Stimulated activated naive CD8-positive, alpha-beta T cell treated with anti-CD3 and anti-CD28 coated beads, Interleukin-15, Interleukin-2, amounts not matched to agents 100 U/mL and 50 U/mL, for 24 hours (primary cell): ENCODE results near the gene CDC45.

Experiments used
- ATAC-seq: fragments of 150-1000 bp; cut with Tn5 transposase; one replicate; pipeline ENCODE4 v1.10.0; 2021
- DNase-seq: peaks from one replicate; pipeline ENCODE4 v3.0.0; 2021

CDC45 gene

DNA sequence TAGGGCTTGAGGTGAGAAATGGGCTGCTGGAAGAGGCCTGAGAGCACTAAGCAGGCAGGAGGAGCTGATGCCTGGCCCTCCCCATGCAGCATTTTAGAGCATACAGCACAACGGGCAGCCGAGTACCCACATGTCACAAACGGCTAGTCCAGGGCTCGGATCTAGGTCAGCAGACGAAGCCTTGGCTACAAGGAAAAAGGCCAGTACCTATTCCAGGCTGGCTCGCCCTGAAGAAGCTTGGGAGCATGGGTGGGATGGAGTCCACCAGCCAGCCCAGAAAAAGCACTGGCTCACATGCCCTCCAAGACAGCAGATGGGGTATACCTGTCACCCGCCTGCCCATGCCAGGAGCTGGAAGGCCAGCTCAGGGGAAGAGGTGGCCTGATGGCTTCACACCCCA is 10.3 kb upstream of the CDC45 start:
- ATAC-seq (no peak), DNase-seq (no peak)

DNA sequence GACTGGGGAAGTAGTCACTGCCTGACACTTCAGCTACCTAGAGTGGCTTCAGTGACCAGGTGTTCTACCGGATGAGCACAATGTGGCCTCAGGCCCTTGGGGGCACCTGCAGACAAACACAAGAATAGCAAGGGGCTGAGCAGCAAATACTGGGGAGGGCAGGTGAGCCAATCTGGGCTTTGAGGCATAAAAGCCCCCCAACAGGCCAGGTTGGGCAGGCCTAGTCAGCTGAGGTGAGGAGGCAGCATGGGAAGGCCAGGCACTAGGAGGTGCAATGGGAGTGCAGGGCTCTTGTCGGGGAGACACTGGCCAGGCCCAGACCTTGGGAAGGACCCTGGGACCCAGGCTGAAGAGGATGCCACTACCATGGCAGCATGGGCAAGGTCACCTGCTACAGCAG is 9.7 kb upstream of the CDC45 start:
- ATAC-seq (no peak), DNase-seq (no peak)

DNA sequence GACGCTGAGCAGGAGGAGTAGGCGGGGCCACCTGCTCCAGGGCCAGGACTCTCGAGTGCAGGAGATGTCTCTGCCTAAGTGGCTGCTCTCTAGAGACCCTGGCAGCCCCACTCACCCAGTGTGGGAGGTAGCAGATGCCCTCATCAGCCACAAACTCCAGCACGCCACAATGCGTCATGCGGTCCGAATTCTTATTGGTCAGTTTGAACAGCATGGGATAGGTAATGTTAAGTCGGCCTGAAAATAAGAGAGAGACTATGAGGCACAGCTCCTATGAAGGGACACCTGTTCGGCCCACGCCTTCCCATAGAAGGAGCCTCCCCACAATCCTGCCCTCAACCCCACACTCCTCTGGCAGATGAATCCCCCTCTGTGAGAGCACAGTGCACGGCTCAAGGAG is 8.1 kb upstream of the CDC45 start:
- ATAC-seq (no peak), DNase-seq (no peak)

DNA sequence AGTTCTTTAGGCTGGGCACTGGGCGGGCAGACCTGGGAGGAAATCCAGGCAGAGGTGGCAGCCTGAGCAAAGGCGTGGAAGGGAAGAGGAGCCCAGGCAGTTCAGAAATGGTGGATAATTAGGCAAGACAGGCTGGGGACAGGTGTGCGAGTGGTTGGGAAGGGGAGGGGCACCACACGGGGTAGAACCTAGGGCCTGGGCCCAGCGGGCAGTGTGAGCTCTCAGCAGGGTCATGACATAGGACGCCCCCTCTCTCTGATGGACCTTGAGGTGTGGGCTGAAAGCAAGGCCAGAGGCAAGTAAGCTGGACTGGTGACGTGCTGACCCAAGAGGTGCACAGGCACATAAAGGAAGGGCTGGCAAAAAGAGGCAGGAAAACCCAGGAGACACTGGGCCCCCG is 7.5 kb upstream of the CDC45 start:
- ATAC-seq, result no peak

DNA sequence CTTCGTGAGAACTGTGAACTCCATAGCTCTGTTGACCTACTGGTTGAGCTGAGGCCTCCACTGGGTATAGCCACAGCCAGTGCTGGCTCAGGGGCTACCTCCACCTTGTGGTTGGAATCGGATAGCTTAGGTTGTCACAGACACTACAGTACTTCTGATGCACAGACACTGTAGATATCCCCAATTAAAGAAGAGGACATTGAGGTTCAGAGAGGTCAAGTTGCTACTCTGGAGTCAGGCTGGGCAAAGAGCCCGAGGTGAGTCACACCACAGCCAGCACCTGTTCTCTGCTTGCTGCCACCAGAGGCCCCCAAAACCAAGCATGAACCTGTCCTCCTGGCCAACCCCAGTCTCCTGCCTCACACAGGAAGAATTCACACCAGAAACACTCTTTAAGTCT is 6.1 kb upstream of the CDC45 start:
- peak; percentile 25 for ATAC-seq
- DNase-seq, result no peak

More for the DNA sequence above, 7.5 kb upstream of the CDC45 start:
- no peak for DNase-seq

DNA sequence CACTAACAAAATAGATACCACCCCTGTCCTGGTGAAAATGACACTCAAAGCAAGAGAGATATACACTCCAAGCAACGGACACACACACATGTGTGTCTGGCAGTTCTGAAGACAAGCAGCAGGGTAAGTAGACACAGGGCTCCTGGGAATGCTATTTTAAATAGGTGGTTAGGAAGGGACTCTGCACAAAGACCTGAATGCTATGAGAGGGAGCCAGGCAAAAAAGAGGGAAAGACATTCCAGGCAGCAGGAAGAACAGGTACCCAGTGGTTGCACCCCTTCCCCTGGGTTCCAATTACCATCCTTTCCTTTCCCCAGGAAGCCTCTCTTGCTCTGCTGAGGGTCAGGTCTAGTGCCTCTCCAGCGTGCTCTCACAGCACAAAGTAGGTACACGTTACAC is 3.7 kb upstream of the CDC45 start:
- DNase-seq (no peak), ATAC-seq (no peak)

DNA sequence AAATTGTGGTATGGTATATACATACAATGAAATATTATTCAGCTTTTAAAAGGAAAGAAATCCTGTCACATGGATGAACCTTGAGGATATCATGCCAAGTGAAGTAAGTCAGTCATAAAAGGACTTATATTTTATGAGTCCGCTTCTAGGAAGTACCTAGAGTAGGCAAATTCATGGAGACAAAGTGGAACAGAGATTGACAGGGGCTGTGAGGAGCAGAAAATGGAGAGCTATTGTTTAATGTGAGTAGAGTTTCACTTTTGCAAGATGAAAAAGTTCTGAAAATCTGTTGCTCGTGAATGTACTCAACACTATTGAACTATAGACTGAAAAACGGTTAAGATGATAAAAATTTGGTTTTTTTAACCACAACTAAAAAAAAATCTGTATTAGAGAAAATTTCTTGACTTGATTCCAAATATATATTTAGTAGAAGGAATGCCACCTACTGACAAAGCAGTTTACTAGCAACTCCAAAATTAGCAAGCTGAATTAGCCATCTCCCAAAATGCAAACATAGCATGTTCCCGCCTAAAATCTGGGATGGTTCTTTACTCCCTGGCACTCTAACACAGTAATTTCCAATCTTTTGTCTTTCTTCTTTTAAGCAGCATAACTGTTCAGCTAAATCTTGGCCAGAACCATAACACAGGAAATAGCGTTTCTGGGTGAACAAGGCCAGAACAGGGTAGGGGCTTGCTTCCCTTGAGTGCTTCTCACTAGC is 2.2 kb upstream of the CDC45 start:
- DNase-seq (no peak), ATAC-seq (no peak)

DNA sequence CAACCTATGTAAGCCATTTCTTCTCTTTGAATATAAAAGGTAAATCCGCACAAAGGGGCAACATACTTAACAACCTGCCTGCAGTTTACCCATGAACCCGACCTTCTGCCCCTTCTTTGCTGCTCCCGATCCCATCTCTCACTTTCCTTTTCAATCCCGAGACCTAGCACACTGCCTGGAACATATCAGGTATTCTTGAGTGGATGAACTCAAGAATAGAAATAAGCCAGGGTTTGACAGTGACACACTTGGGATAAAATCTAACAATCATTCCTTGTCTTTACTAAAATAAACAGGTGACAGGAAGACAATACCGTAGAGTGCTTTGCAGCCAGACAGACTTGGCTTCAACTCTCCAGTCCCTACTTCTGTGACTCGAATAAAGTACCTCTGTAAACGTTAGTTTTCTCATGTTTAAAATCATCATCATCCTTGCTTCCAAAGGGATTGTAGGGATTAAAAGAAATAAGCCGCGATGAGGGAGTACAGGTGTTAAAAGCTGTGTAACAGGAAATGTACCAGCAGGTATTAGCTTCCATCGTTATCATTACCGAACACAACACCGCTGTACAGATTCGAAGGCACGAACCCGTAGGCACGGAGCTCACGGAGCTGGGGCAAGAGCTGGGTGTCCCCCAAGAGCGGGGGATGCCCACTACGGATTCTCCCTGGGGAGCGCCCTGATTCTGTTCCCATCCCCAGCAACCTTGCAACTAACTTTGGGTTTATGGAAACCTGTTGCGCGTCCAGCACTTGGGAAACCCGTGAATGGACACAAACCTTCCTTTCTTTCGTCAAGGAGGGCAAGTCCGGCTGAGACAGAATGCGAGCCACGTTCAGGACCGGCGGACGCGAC is 1.4 kb upstream of the CDC45 start:
- no peak for DNase-seq
- no peak for ATAC-seq

DNA sequence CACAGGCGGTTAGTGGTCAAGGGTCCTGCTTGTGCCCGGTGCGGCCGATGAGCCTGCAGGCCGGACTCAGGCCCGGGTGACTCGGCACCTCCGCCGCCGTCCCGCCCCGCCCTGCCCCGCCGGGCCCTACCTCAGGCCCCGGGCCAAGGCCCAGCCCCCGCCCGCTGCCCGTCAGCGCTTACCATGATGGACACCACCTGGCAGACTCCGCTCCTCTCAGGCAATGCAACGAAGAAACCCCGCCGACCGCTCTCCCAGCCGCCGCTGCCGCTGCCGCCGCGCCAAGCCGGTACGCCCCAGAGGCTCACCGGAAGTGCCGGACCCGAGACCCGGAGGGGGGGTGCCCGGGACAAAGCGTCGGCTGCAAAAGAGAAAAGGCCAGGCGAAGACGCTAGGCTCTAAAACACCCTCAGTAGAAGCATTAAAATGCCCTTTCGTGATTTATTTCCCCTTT is 792 bp upstream of the CDC45 start, which contains the start of gene UFD1:
Gene UFD1, minus strand, starts transcription at position 293 of the 454 bp plus-strand sequence. Its CDS starts 108 bp downstream, at position 185.
- ATAC-seq (peak; percentile 66), DNase-seq (peak; percentile 84)

DNA sequence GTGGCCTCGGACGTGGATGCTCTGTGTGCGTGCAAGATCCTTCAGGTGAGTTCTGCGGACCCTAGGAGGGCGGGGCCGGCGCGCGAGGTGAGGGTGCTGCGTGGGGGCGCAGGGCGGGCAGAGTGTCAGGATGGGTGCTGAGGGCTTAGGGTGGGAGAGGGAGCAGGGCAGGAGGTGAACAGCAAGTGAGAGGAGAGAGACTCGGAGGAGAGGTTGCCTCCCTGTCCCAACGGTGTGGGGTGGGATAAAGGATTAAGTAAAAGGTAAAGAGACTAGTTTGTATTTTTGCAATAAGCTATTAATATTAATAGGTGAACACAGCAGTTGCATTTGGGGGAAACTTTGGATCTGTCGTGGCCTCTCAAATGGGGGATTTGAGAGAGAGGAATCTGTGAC is 451 bp downstream of the CDC45 start:
- no peak for ATAC-seq
- peak; percentile 35 for DNase-seq

DNA sequence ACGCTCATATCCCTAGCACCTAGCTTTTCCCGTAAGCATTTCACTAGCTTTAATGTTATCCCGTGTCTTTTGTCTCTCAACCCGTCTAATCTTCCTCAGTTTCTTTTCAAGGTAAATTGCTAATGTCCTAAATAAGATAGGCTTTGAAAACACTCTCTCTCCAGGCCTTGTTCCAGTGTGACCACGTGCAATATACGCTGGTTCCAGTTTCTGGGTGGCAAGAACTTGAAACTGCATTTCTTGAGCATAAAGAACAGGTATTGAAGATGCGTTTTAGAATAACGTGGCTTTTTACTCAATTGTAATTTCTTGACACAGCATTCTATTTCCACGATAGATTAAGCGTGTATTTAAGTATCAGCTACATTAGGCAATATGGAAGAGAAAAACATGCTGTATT is 1.1 kb downstream of the CDC45 start:
- DNase-seq (no peak), ATAC-seq (no peak)

DNA sequence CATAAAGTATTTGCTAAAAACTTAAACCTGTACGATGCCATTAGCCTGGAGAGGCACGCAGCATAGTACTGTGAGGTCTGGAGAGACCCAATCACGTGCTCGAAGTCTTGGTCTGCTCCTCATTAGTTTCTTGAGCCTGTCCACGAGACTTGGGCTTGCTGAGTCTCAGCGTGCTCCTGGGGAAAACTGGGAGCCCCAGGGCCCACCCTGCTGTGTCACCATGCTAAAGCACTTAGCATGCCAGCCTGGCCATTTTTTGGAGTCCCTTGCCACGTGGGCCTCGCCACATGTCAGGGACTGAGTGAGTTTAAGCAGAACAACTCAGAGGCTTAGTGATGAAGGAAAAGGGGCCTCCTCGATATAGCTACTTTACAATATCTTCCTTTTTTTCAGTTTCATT is 2.6 kb downstream of the CDC45 start:
- no peak for DNase-seq
- no peak for ATAC-seq

DNA sequence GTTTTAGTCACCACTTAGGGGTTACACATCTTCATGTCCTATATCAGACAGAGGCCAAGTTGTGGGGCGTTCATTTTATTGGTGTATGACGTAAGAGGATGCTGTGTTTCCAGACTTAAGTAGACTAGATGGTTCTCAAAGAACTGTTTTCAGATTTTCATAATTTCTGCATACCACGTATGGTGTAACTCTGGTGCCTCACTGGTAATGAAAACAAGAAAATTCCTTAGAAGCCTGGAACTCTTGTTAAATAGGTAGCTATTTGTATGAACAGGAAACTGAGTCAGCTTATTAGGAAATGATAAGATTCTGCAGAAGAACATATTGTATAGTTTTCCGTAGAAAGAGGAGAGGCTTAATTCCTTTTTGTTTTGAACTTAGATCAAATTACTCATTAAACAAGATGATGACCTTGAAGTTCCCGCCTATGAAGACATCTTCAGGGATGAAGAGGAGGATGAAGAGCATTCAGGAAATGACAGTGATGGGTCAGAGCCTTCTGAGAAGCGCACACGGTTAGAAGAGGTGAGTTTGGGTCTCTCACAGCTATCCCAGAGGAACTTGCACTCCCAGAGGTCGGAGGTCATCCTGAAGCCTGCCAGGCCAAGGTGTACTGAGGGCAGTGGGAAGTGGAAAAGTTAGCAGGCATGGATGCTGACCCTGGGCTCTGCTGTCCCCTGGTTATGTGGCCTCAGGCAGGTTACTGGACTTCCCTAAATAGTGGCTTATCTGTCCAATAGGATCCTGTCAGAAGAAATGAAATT is 3.9 kb downstream of the CDC45 start:
- DNase-seq (no peak), ATAC-seq (no peak)

DNA sequence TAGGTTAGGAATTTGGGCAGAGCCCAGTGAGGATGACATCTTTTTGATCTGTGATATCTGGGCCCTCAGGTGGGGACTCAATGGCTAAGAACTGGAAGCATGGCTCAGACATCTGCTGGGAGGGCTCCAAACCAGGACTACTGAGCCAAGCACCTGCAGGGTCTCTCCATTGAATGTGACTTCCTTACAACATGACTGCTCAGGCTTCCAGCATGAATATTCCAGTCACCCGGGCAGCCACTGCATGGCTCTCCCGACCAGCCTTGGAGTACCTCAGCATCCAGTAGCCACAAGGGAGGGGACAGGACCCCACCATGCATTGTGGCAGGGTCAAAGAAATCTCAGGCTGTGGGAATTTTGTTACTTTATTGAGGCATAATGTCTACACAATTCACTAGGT is 8.6 kb downstream of the CDC45 start:
- no peak for ATAC-seq
- DNase-seq, result no peak

DNA sequence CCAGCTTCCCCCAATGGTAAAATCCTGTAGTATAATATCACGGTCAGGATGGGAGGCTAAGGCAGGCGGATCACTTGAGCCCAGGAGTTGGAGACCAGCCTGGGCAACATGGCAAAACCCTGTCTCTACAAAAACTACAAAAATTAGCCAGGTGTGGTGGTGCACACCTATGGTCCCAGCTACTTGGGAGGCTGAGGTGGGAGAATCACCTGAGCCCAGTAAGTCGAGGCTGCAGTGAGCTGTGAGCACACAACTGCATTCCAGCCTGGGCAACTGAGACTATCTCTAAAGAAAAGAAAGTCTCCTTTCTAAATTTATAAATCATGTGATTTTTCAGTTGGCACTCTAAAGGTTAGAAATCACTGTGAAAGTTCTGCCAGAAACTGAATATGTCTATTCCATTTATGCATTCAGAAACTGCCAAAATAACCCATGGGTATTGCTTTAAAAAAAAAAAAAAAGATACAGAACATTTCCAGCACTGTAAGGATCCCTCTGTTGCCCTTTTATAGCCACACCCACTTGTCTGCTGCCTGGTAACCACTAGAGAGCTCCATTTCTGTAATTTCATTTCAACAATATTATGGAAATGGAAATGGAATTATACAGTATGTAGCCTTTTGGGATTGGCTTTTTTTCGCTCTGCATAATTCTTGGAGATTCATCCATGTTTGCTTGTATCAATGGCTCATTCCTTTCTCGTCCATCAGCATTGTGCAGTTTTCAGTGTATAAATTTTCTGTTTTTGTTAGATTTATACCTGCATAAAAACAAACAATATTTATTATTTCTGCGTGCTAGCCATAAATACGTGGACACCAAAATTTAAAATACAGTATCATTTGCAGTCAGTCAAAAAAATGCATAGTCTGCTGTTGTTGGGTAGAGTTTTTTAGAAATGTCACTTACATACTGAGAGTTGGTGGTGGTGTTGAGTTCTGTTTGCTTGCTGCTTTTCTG is 9.4 kb downstream of the CDC45 start:
- no peak for DNase-seq
- ATAC-seq, result no peak

DNA sequence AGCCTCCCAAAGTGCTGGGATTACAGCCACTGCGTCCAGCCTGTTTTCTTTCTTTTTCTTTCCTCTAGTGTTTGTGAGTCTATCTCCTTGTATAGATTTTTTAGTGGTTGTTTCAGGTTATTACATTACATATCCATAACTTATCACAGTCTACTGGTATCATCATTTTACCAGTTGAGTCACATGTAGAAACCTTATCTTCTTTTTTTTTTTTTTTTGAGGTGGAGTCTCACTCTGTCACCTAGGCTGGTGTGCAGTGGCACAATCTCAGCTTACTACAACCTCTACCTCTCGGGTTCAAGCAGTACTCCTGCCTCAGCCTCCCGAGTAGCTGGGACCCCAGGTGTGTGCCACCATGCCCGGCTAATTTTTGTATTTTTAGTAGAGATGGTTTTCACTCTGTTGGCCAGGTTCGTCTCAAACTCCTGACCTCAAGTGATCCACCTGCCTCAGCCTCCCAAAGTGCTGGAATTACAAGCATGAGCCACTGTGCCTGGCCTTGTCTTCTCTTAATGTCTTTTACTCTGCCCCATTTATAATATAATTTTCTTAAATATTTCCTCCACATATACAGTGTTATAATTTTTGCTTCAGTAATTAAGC is 11.0 kb downstream of the CDC45 start:
- ATAC-seq, result no peak

DNA sequence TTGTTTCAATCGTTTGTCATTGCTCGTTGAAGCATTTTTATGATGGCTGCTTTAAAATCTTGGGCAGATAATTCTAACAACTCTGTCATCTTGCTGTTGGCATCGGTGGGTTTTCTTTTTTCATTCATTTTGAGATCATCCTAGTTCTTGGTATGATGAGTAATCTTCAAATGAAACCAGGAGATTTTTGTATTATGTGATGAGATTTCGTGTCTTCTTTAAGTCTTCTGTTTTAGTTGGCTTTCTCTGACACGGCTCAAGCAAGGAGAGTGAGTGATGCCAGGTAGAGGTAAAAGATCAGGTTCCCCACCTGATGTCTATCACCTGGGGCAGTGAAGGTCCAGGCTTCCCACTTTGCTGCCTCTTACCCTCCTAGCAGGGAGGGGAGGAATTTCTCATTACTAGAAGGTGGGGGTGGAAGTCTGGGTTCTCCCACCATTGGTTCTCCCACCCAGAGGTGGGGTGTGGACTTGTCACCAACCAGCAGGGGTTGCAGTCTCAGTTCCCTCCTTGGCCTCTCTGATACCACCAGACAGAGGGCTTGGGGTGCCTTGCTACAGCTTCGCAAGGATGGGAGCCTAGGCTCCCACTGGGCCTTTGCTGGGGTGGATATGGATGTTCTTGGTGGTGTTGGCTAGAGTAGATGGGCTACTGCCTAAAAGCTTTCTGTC is 12.9 kb downstream of the CDC45 start:
- ATAC-seq (peak; percentile 32), DNase-seq (no peak)

More for the DNA sequence above, 11.0 kb downstream of the CDC45 start:
- no peak for DNase-seq

DNA sequence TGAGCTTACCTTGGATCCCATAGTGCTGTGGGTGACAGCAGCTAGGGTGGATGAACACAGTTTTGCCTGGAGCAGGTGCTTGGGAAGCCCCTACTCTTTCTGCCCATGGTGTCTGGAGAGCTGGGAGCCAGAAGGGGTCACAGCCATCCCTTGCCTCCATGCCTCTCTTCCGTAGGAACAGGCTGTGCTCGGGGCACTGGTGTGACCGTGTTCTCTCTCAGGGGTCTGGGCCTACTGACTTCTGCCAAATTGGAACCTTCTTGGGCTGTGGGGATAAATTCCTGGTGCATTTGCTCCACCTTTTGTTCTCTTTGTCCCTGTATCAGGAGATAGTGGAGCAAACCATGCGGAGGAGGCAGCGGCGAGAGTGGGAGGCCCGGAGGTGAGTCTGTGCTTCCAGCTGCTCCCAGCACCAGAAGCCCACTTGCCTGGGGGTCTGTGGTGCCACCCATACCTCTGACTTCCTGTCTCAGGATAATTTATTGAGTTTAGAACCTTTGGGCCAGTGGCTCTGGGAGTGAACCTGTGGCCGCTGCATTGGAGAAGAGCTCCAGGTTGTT is 14.4 kb downstream of the CDC45 start:
- no peak for DNase-seq
- ATAC-seq, result no peak

DNA sequence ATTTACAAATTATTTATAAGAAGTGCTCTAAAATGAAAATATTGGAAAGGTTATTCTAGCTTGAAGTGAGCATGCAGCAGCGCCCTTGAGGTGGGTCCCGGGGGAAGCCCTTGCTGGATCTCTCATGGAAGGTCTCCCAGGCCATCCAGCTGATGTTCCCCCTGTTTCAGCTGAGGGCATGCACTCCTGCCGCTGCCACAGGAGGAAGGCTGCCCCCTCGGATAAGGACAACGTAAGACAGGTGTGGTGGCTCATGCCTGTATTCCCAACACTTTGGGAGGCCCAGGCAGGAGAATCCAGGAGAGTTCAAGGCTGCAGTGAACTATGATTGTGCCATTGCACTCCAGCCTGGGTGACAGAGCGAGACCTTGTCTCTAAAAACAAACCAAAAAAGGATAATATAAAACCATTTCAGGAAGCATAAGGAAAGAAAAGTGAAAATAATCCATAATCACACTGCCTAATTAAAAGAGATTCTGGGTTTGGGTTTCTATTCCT is 15.0 kb downstream of the CDC45 start:
- ATAC-seq, result no peak

More for the DNA sequence above, 15.0 kb downstream of the CDC45 start:
- no peak for DNase-seq
